B cell (primary cell): ENCODE results near the gene ADAR. TPM values are rescaled to one million over a fixed set of nuclear protein-coding genes. Genes with fewer than 3 reads are reported as not detected.

Experiments
- ATAC-seq: fragments of 200-7000 bp; cut with Tn5 transposase; one replicate; pipeline ENCODE4 v1.10.0; 2021; ENCODE audit warnings: low read depth, mild to moderate bottlenecking, moderate number of reproducible peaks, moderate library complexity
- CTCF ChIA-PET: fragments of 350-600 bp; sonication (Branson Sonifier 250); formaldehyde crosslinking; loops from one replicate; lab custom pipeline; 2021; ENCODE audit warnings: antibody characterized with exemption, inconsistent platforms; lab: Charles Lee
- POLR2A ChIA-PET: fragments of 350-600 bp; sonication (Branson Sonifier 250); formaldehyde crosslinking; loops from one replicate; lab custom pipeline; 2021; ENCODE audit warnings: antibody characterized with exemption; lab: Charles Lee
- DNase-seq: peaks from one replicate; pipeline ENCODE4 v3.0.0; 2013
- H2AFZ ChIP-seq: 2 replicates; pipeline ENCODE4 v1.6.1; 2012; ENCODE audit warnings: mild to moderate bottlenecking, low read depth, low read length; ENCODE audit not compliant: insufficient read depth, poor library complexity, severe bottlenecking
- H3K27ac ChIP-seq, 2 donors: 1 replicate in 1 of 2; 2 replicates in 1 of 2; pipeline ENCODE4 v1.5.1; 2012 to 2013; ENCODE audit warnings: low read length in 2 of 2, mild to moderate bottlenecking in 2 of 2, moderate library complexity in 1 of 2
- H3K27me3 ChIP-seq, 4 experiments: fragments of 200-600 bp in 1 of 4; sonication (generic) in 1 of 4; replicated peaks in 1 of 4; 1 replicate in 2 of 4; 2 replicates in 2 of 4; pipeline versions ENCODE4 v1.6.1 to v1.7.0; 2013 to 2016; ENCODE audit warnings: low read length in 3 of 4, mild to moderate bottlenecking in 2 of 4, mixed read lengths in 1 of 4, moderate library complexity in 1 of 4; ENCODE audit not compliant: insufficient read depth in 4 of 4, control insufficient read depth in 3 of 4; ENCODE audit errors: control extremely low read depth in 1 of 4
- H3K36me3 ChIP-seq, 2 experiments: replicated peaks in 1 of 2; 1 replicate in 1 of 2; 2 replicates in 1 of 2; pipeline versions ENCODE4 v1.6.1 to v1.7.1; 2013; ENCODE audit warnings: low read length in 1 of 2; ENCODE audit not compliant: insufficient read depth in 2 of 2, control insufficient read depth in 1 of 2; ENCODE audit errors: control extremely low read depth in 1 of 2, extremely low read depth in 1 of 2
- H3K4me1 ChIP-seq, 2 donors: fragments of 200-600 bp in 1 of 2; sonication (generic) in 1 of 2; 1 replicate in 1 of 2; 2 replicates in 1 of 2; pipeline versions ENCODE4 v1.5.1 to v1.6.1; 2013 to 2017; ENCODE audit warnings: low read length in 2 of 2; ENCODE audit not compliant: control insufficient read depth in 2 of 2, insufficient read depth in 2 of 2
- H3K4me2 ChIP-seq: replicated peaks from 2 replicates; pipeline ENCODE3; 2012; ENCODE audit warnings: mild to moderate bottlenecking, low read depth, low read length; ENCODE audit not compliant: poor library complexity, severe bottlenecking
- H3K4me3 ChIP-seq, 5 experiments: fragments of 200-600 bp in 1 of 5; sonication (generic) in 1 of 5; 1 replicate in 3 of 5; 2 replicates in 2 of 5; pipeline versions ENCODE4 v1.5.1 to v1.7.0; 2011 to 2016; ENCODE audit warnings: low read length in 4 of 5, mild to moderate bottlenecking in 4 of 5, low read depth in 2 of 5, control low read depth in 1 of 5, moderate library complexity in 1 of 5; ENCODE audit not compliant: insufficient read depth in 1 of 5; ENCODE audit errors: control extremely low read depth in 1 of 5, extremely low read depth in 1 of 5
- H3K79me2 ChIP-seq: fragments of 200-600 bp; sonication (generic); one replicate; pipeline ENCODE4 v1.6.0; 2016; ENCODE audit warnings: low read length; ENCODE audit not compliant: control insufficient read depth, insufficient read depth
- H3K9ac ChIP-seq: fragments of 200-600 bp; sonication (generic); 2 replicates; pipeline ENCODE4 v1.6.1; 2017; ENCODE audit warnings: mild to moderate bottlenecking, low read length, moderate library complexity
- H3K9me3 ChIP-seq, 3 donors: one replicate each; pipeline versions ENCODE4 v1.6.1 to v1.7.1; 2013; ENCODE audit warnings: low read length in 2 of 3; ENCODE audit not compliant: control insufficient read depth in 2 of 3, insufficient read depth in 1 of 3; ENCODE audit errors: control extremely low read depth in 1 of 3
- H4K20me1 ChIP-seq: 2 replicates; pipeline ENCODE4 v1.6.0; 2012; ENCODE audit warnings: mild to moderate bottlenecking, low read length; ENCODE audit not compliant: insufficient read depth, control insufficient read depth, poor library complexity, severe bottlenecking
- H3K27ac Mint-ChIP-seq: one replicate; pipeline ENCODE4 v1.8.0; 2021; ENCODE audit warnings: mixed read lengths
- H3K27me3 Mint-ChIP-seq: one replicate; pipeline ENCODE4 v1.8.0; 2021; ENCODE audit warnings: mixed read lengths
- H3K4me1 Mint-ChIP-seq: one replicate; pipeline ENCODE4 v1.8.0; 2021; ENCODE audit warnings: mixed read lengths
- H3K4me3 Mint-ChIP-seq: one replicate; pipeline ENCODE4 v1.8.0; 2021; ENCODE audit warnings: mixed read lengths
- H3K9me3 Mint-ChIP-seq: one replicate; pipeline ENCODE4 v1.8.0; 2022; ENCODE audit warnings: mixed read lengths; ENCODE audit not compliant: insufficient read depth
- EZH2 ChIP-seq: IDR thresholded peaks from 2 replicates; pipeline ENCODE4 v1.6.1; 2012; ENCODE audit warnings: borderline replicate concordance, low read depth, mild to moderate bottlenecking, moderate library complexity, low read length; ENCODE audit not compliant: insufficient read depth, poor library complexity, severe bottlenecking
- WGBS: methylation state at CpG from one replicate; pipeline ENCODE4 v1.1.5; 2013; ENCODE audit warnings: missing lambda C conversion rate; ENCODE audit not compliant: insufficient coverage; 5-methylcytosine and 5-hydroxymethylcytosine counted together
- intact Hi-C: fragments of 100-400 bp; cut with micrococcal nuclease; formaldehyde crosslinking; loops from one replicate; pipeline ENCODE4 v1.10.0; 2022
- polyA plus RNA-seq: library from polyadenylated mRNA; depleted of rRNA; stranded (reverse); fragments of >200 nt; gene quantifications from 2 replicates; pipeline ENCODE4 v1.2.3, GENCODE V29; 2012
- total RNA-seq, 2 donors: library from RNA; stranded (reverse); fragments of 120-200 nt in 1 of 2; gene quantifications; 1 replicate in 1 of 2; 2 replicates in 1 of 2; pipeline versions ENCODE4 v1.2.3 to v1.2.4, GENCODE V29; 2013 to 2022
- TF ChIP-seq, protein P1 (sequence below): fragments of 200-600 bp; IDR thresholded peaks from one replicate; pipeline ENCODE4 v1.8.0; 2022; ENCODE audit warnings: antibody characterized with exemption, mild to moderate bottlenecking

The ADAR gene
- total and polyA plus RNA-seq, 2 donors (not counting 1 experiment from before 2014, with no cell fraction given), result 64.9 to 241 TPM

DNA sequence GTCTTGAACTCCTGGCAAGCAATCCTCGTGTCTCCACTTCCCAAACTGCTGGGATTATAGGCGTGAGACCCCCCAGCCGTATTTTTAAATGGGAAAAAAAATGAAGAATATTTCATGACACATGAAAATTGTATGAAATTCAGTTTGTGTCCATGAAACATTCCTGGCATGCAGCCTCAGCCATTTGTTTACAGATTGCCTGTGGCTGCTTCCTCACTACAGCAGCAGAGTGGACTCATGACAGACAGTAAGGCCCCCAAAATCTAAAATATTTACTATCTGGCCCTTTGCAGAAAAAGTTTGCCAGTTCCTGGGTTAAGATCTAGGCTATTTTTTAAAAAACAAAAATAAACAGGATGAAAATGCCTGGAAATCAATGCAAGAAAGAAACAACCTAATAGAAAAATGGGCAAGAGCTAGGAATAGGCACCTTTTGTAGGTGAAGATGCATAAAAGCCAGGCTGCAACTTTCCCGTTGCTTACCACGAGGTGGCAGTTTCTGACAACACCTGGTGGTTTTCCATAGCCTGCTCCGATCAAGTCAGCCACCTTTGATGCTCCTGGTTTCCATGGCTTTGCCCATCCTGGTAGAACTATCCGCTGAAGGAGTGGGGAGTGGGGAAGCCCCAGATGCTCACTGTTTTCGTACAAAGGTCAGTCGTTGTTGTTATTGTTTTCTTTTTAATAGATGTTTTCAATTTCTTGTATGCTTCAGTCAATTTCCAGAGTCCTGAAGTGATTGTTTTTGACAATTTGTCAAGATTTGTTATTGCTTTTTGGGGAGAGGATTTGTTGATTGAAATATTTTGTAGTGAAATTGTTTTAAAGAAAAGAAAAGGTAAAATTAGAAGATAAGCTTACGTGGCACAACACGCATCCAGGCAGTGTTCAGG lies 73.8 kb downstream of the ADAR start:
- H3K4me3 Mint-ChIP-seq, result no peak overlapping the region
- Histone ChIP-seq H3K9me3 (peaks cover 0 to 13% (median 0%) of the 10 kb centered on the region in 3 donors), H3K27me3 (peaks cover 0 to 5% (median 0%) of the 10 kb centered on the region in 4 experiments), H3K9ac (no peak overlapping the region), H3K4me3 (no peak overlapping the region), H3K79me2 (no peaks in the 10 kb centered on the region), H3K27ac (no peak overlapping the region), H3K36me3 (no peaks in the 10 kb centered on the region), H3K4me1 (no peaks in the 10 kb centered on the region), H3K4me2 (no peak overlapping the region), H4K20me1 (no peaks in the 10 kb centered on the region), H2AFZ (no peak overlapping the region)
- ChIA-PET CTCF (interaction anchor here (1.5 to 1.7 kb wide), 2 partner anchors 54 to 200 kb away, joined by 3 read pairs; no protein-coding TSS in a partner anchor), POLR2A (no interaction called here)
- H3K27me3 Mint-ChIP-seq, result peaks cover 19% of the 10 kb centered on the region
- no peak for ATAC-seq
- no peak overlapping the region for H3K27ac Mint-ChIP-seq
- TF ChIP-seq, protein P1, sequence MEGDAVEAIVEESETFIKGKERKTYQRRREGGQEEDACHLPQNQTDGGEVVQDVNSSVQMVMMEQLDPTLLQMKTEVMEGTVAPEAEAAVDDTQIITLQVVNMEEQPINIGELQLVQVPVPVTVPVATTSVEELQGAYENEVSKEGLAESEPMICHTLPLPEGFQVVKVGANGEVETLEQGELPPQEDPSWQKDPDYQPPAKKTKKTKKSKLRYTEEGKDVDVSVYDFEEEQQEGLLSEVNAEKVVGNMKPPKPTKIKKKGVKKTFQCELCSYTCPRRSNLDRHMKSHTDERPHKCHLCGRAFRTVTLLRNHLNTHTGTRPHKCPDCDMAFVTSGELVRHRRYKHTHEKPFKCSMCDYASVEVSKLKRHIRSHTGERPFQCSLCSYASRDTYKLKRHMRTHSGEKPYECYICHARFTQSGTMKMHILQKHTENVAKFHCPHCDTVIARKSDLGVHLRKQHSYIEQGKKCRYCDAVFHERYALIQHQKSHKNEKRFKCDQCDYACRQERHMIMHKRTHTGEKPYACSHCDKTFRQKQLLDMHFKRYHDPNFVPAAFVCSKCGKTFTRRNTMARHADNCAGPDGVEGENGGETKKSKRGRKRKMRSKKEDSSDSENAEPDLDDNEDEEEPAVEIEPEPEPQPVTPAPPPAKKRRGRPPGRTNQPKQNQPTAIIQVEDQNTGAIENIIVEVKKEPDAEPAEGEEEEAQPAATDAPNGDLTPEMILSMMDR, result no peak
- no peak for TF ChIP-seq EZH2
- H3K4me1 Mint-ChIP-seq, result no peaks in the 10 kb centered on the region
- H3K9me3 Mint-ChIP-seq, result peaks cover 4% of the 10 kb centered on the region
- intact Hi-C loops, result no loop called here
- WGBS, result 92% methylated on average over 8 of the region's 11 CpGs
- no peak for DNase-seq

Other genes with a start within 250 kb of the ADAR start
- 5.3 TPM in 2 replicates for gene IL6R, start 202.8 kb downstream of the ADAR start, total RNA-seq
- gene IL6R, start 202.8 kb downstream of the ADAR start, polyA plus RNA-seq, result 2.7 and 3.5 TPM in 2 replicates
- gene TDRD10, start 106.0 kb downstream of the ADAR start, total RNA-seq, result not detected in 2 replicates
- 0.06 and 0.09 TPM in 2 replicates for gene TDRD10, start 106.0 kb downstream of the ADAR start, polyA plus RNA-seq
- gene SHE, start 105.8 kb downstream of the ADAR start, total RNA-seq, result 0.07 TPM in 1 of 2 replicates, not detected in the other
- gene SHE, start 105.8 kb downstream of the ADAR start, polyA plus RNA-seq, result 0.01 and 0.03 TPM in 2 replicates
- gene UBE2Q1, start 49.5 kb downstream of the ADAR start, total RNA-seq, result 97.9 and 108 TPM in 2 replicates
- 14.3 and 15.0 TPM in 2 replicates for gene UBE2Q1, start 49.5 kb downstream of the ADAR start, polyA plus RNA-seq
- gene CHRNB2, start 40.4 kb downstream of the ADAR start, total RNA-seq, result 0.24 TPM in 1 of 2 replicates, not detected in the other
- gene CHRNB2, start 40.4 kb downstream of the ADAR start, polyA plus RNA-seq, result 0.03 and 0.12 TPM in 2 replicates